DOHH2 (cell line): ENCODE data around the gene SPC25.

Experiments used
- CTCF ChIP-seq: fragments of 200-600 bp; sonication (generic); IDR thresholded peaks from one replicate; pipeline ENCODE4 v1.5.1; 2014; ENCODE audit warnings: antibody characterized with exemption, mild to moderate bottlenecking, low read depth, low read length; ENCODE audit not compliant: poor library complexity, severe bottlenecking
- EZH2phosphoT487 ChIP-seq: fragments of 200-600 bp; sonication (generic); IDR thresholded peaks from 2 replicates; pipeline ENCODE4 v1.6.1; 2017; ENCODE audit warnings: borderline replicate concordance, mild to moderate bottlenecking, antibody characterized with exemption, low read length, moderate library complexity, mixed read lengths

DNA sequence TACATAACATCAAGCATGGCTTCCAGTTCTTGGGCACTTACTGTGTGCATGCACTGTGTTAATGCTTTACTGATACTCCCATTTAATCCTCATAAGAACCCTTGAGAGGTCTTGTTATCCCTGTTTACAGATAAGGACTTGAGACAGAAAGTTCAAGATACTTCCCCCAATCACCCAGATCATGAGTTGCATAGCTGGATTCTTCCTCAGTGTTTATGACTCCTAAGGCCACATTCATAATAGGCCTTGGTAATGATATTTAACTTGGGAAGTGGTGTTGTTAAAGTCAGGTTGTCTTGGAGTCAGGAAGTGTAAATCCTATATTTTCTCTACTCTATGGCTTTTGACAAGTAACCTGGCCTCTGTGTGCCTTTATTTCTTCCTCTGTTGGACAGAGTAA lies 65.1 kb downstream of the SPC25 start:
- no peak for TF ChIP-seq CTCF
- no peak for TF ChIP-seq EZH2phosphoT487
